ENCODE measurements around the gene PIEZO1.
A peak's percentile ranks its signal among the peaks of the same experiment; 100 is the strongest.

Gene PIEZO1

GRCh38 chr16:88700322-88700635 lies 84.7 kb downstream of the PIEZO1 start:
- DNase-seq (ENCODE audit: low read depth): no peak
- H3K4me3 ChIP-seq (ENCODE audit: low read depth, low read length): no peak overlapping the region
- TF ChIP-seq POLR2A (IDR thresholded peaks at IDR 0.05; ENCODE audit: extremely low read depth, insufficient read length) (no peak), MYC (IDR thresholded peaks at IDR 0.05; ENCODE audit: low read depth, low read length) (no peak)
- TF ChIP-seq, protein P1, sequence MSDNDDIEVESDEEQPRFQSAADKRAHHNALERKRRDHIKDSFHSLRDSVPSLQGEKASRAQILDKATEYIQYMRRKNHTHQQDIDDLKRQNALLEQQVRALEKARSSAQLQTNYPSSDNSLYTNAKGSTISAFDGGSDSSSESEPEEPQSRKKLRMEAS (IDR thresholded peaks at IDR 0.05; ENCODE audit: low read depth, low read length): no peak

DNA sequence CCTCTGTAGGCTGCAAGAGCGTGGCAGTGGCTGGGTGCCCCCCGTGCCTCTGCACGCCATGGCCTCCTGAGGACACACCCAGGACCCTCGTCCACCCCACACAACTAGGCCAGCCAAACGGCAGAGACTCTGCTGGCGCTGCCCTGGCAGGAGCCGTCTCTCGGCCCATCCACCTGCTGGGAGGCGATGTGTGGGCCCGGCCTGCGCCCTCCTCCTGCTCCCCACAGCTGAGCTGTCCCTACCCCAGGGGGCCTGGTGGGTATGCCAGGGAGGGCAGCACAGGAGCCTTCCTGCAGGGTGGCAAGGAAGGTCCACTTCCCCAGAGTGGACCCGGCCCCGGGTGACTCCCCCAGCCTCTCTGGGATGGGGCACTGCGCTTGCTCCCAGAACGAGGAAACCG lies 85.8 kb downstream of the PIEZO1 start:
- DNase-seq (ENCODE audit: low read depth): no peak
- no peak for TF ChIP-seq POLR2A (IDR thresholded peaks at IDR 0.05; ENCODE audit: extremely low read depth, insufficient read length)
- TF ChIP-seq, protein P1 (IDR thresholded peaks at IDR 0.05; ENCODE audit: low read depth, low read length): no peak
- TF ChIP-seq MYC (IDR thresholded peaks at IDR 0.05; ENCODE audit: low read depth, low read length): no peak
- TF ChIP-seq, protein P2, sequence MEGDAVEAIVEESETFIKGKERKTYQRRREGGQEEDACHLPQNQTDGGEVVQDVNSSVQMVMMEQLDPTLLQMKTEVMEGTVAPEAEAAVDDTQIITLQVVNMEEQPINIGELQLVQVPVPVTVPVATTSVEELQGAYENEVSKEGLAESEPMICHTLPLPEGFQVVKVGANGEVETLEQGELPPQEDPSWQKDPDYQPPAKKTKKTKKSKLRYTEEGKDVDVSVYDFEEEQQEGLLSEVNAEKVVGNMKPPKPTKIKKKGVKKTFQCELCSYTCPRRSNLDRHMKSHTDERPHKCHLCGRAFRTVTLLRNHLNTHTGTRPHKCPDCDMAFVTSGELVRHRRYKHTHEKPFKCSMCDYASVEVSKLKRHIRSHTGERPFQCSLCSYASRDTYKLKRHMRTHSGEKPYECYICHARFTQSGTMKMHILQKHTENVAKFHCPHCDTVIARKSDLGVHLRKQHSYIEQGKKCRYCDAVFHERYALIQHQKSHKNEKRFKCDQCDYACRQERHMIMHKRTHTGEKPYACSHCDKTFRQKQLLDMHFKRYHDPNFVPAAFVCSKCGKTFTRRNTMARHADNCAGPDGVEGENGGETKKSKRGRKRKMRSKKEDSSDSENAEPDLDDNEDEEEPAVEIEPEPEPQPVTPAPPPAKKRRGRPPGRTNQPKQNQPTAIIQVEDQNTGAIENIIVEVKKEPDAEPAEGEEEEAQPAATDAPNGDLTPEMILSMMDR (IDR thresholded peaks at IDR 0.05; ENCODE audit: low read depth, low read length): no peak
- no peak overlapping the region for H3K4me3 ChIP-seq (ENCODE audit: low read depth, low read length)

- TF ChIP-seq MYC (IDR thresholded peaks at IDR 0.05; ENCODE audit: low read depth, low read length) (no peak), POLR2A (IDR thresholded peaks at IDR 0.05; ENCODE audit: extremely low read depth, insufficient read length) (no peak)
- TF ChIP-seq, protein P2 (IDR thresholded peaks at IDR 0.05; ENCODE audit: low read depth, low read length): no peak
- TF ChIP-seq, protein P1 (IDR thresholded peaks at IDR 0.05; ENCODE audit: low read depth, low read length): no peak
- no peak for DNase-seq (ENCODE audit: low read depth)
- no peak overlapping the region for H3K4me3 ChIP-seq (ENCODE audit: low read depth, low read length)
Measured at GRCh38 chr16:88698646-88699045, 86.4 kb downstream of the PIEZO1 start.

GRCh38 chr16:88697831-88698615 lies 87.0 kb downstream of the PIEZO1 start:
- TF ChIP-seq, protein P2 (IDR thresholded peaks at IDR 0.05; ENCODE audit: low read depth, low read length): peak; percentile 44
- no peak for TF ChIP-seq MYC (IDR thresholded peaks at IDR 0.05; ENCODE audit: low read depth, low read length)
- TF ChIP-seq POLR2A (IDR thresholded peaks at IDR 0.05; ENCODE audit: extremely low read depth, insufficient read length): no peak
- TF ChIP-seq, protein P1 (IDR thresholded peaks at IDR 0.05; ENCODE audit: low read depth, low read length): no peak
- H3K4me3 ChIP-seq (ENCODE audit: low read depth, low read length): no peak overlapping the region
- no peak for DNase-seq (ENCODE audit: low read depth)

- H3K4me3 ChIP-seq (ENCODE audit: low read depth, low read length): no peak overlapping the region
- TF ChIP-seq MYC (IDR thresholded peaks at IDR 0.05; ENCODE audit: low read depth, low read length) (no peak), POLR2A (IDR thresholded peaks at IDR 0.05; ENCODE audit: extremely low read depth, insufficient read length) (no peak)
- TF ChIP-seq, protein P1 (IDR thresholded peaks at IDR 0.05; ENCODE audit: low read depth, low read length): no peak
- TF ChIP-seq, protein P2 (IDR thresholded peaks at IDR 0.05; ENCODE audit: low read depth, low read length): no peak
- DNase-seq (ENCODE audit: low read depth): no peak
Measured at GRCh38 chr16:88697116-88697830, 87.7 kb downstream of the PIEZO1 start.

GRCh38 chr16:88696441-88696840 lies 88.6 kb downstream of the PIEZO1 start:
- no peak for DNase-seq (ENCODE audit: low read depth)
- no peak for TF ChIP-seq MYC (IDR thresholded peaks at IDR 0.05; ENCODE audit: low read depth, low read length)
- TF ChIP-seq, protein P2 (IDR thresholded peaks at IDR 0.05; ENCODE audit: low read depth, low read length): no peak
- H3K4me3 ChIP-seq (ENCODE audit: low read depth, low read length): no peak overlapping the region
